ENCODE data around the gene HCN2.

The HCN2 gene

GRCh38 chr19:547836-548720 lies 41.6 kb upstream of the HCN2 start:
- no peak for DNase-seq (ENCODE audit: extremely low read depth, low read depth)
- TF ChIP-seq CTCF (IDR thresholded peaks at IDR 0.05; ENCODE audit: low read depth, low read length): no peak

DNA sequence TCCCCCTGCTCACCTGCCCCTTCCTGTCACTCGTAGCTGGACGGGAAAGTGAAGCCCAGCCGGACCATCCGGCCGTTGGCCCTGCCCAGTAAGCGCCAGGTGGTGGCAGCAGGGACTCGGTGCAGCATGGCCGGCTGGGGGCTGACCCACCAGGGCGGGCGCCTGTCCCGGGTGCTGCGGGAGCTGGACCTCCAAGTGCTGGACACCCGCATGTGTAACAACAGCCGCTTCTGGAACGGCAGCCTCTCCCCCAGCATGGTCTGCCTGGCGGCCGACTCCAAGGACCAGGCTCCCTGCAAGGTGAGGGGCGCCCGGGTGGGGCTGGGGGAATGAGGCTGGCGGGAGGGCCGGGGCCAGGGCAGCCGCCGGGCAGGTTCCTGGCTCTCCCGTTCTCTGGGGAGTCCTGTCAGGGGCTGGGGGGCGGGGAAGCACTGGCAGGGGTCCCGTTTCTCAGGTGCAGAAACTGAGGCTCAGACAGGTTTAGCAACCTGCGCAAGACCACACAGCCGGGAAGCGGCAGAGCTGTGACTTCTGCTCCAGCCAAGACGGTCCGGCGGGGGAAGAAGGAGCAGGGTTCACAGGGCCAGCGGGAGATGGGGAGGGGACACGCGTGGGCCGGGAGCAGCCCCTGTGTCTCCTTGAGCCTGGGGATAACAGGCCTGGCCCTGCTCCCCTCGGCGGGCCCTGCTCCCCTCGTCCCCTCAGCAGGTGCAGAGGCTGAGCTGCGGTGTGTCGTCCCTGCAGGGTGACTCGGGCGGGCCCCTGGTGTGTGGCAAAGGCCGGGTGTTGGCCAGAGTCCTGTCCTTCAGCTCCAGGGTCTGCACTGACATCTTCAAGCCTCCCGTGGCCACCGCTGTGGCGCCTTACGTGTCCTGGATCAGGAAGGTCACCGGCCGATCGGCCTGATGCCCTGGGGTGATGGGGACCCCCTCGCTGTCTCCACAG lies 40.5 kb upstream of the HCN2 start:
- DNase-seq (ENCODE audit: extremely low read depth, low read depth): no peak
- no peak for TF ChIP-seq CTCF (IDR thresholded peaks at IDR 0.05; ENCODE audit: low read depth, low read length)

DNA sequence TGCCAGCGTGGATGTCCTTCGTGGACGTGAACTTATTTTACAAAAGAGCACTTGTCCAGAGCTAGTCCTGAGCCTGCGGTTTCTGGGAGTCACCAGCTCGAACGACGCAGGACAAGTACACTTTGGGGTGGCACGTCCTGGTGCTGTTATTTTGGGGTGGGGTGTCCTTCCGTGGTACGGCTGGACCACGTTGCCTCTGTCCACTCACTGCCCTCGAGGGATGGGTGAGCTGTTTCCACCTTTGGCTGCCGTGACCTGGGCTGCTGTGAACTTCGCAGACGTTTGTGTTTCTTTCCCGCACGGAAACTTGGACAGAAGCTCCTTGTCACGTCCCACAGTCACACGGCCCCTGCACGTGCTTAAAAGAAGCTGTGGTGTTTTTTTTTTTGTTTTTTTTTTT lies 34.9 kb upstream of the HCN2 start:
- DNase-seq (ENCODE audit: extremely low read depth, low read depth): no peak
- TF ChIP-seq CTCF (IDR thresholded peaks at IDR 0.05; ENCODE audit: low read depth, low read length): no peak

DNA sequence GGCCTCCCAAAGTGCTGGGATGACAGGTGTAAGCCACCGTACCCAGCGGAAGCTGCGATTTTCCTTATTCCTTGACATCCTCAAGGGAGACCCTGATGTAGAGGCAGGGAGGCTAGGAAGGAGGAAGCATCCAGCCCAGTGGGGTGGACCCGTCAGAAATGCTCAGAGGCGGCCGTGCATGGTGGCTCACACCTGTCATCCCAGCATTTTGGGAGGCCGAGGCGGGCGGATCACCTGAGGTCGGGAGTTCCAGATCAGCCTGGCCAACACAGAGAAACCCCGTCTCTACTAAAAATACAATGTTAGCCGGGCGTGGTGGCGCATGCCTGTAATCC lies 34.2 kb upstream of the HCN2 start:
- DNase-seq (ENCODE audit: extremely low read depth, low read depth): no peak
- TF ChIP-seq CTCF (IDR thresholded peaks at IDR 0.05; ENCODE audit: low read depth, low read length): no peak

DNA sequence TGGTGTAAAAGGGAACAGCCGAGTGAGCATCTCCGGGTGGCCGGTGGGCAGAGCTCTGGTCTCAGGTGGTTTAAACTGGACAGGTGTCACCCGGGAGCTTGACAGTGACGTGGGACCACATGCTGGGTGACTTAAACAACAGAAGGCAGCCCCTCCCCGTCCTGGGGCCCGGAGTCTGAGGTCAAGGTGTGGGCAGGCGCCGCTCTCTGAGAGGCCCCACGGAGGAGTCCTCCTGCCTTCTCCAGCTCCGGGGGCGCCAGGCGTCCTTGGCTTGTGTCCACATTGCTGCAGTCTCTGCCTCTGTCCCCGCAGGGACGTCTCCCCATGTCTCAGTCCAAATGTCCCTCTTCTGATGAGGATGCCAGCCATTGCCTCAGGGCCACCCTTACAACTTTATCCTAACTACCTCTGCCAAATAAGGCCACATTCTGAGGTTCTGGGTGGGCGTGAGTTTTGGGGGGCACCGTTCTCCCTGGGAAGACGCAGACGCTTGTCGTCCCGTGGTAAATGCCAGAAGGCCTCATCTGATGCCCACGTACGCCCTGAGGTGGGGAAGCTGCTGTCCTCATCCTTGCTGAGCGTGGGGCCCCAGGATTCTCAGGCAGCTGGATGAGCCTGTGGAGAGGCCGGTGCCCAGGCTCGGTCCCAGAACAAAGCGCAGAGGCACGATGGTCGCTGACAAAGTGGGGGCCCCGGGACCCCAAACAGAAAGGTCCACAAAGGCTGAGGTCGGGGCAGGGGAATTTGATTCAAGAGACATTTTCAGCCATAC lies 32.9 kb upstream of the HCN2 start:
- TF ChIP-seq CTCF (IDR thresholded peaks at IDR 0.05; ENCODE audit: low read depth, low read length): no peak
- DNase-seq (ENCODE audit: extremely low read depth, low read depth): no peak

GRCh38 chr19:558770-559439 lies 30.8 kb upstream of the HCN2 start:
- TF ChIP-seq CTCF (IDR thresholded peaks at IDR 0.05; ENCODE audit: low read depth, low read length): no peak
- no peak for DNase-seq (ENCODE audit: extremely low read depth, low read depth)

Data from AG09319 (cell line).